ENCODE data around the gene R3HDML.

DNA sequence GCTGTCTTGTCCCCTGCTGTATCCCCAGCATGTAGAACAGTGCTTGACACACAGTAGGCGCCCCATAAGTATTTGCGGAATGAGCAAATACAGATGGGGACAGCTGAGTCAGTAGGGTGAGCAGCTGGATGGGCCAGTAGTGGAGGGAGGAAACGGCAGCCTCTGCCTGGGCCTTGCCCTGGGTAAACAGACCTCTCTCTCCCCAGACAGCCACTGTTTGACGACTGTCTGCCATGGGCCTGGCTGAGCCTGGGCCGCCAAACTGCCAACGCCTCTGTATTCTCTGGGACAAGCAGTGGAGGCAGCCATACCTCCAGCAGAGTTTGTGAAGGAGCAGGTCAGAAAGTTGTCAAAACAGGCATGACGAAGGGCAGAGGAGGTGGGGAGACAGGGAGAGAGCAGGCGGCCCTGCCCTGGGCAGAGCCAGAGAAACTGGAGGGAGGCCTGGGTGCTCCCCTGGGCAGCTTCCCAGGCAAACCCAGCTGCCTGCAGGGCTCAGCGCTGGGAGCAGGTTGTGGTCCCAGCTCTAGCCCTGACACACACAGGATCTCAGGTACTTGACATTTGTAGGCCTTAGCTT, 33.9 kb downstream of the R3HDML start:
- TF ChIP-seq, protein P1, sequence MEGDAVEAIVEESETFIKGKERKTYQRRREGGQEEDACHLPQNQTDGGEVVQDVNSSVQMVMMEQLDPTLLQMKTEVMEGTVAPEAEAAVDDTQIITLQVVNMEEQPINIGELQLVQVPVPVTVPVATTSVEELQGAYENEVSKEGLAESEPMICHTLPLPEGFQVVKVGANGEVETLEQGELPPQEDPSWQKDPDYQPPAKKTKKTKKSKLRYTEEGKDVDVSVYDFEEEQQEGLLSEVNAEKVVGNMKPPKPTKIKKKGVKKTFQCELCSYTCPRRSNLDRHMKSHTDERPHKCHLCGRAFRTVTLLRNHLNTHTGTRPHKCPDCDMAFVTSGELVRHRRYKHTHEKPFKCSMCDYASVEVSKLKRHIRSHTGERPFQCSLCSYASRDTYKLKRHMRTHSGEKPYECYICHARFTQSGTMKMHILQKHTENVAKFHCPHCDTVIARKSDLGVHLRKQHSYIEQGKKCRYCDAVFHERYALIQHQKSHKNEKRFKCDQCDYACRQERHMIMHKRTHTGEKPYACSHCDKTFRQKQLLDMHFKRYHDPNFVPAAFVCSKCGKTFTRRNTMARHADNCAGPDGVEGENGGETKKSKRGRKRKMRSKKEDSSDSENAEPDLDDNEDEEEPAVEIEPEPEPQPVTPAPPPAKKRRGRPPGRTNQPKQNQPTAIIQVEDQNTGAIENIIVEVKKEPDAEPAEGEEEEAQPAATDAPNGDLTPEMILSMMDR (IDR thresholded peaks at IDR 0.05; ENCODE audit: low read length) = no peak
- no peak for TF ChIP-seq EZH2 (IDR thresholded peaks at IDR 0.05; ENCODE audit: borderline replicate concordance, low read length)
